Skeletal muscle satellite cell (primary cell): Measurements from ENCODE around the gene GTPBP2.
"Not testable (repeated sequence)": the region's sequence is repeated elsewhere in the genome, so short reads cannot be mapped to it uniquely, and the experiment has no call there.

ENCODE experiments used
- H3K27me3 ChIP-seq: 2 replicates; pipeline ENCODE4 v1.7.0; 2013; ENCODE audit warnings: low read length; ENCODE audit not compliant: control insufficient read depth, insufficient read depth
- H3K36me3 ChIP-seq: 2 replicates; pipeline ENCODE4 v1.7.0; 2013; ENCODE audit warnings: mild to moderate bottlenecking, control low read depth, low read length; ENCODE audit not compliant: insufficient read depth
- H3K4me1 ChIP-seq: 2 replicates; pipeline ENCODE4 v1.7.0; 2013; ENCODE audit warnings: low read length; ENCODE audit not compliant: control insufficient read depth, insufficient read depth
- H3K4me2 ChIP-seq: 2 replicates; pipeline ENCODE4 v1.7.0; 2013; ENCODE audit warnings: mild to moderate bottlenecking, low read length
- H3K4me3 ChIP-seq: 2 replicates; pipeline ENCODE4 v1.7.0; 2013; ENCODE audit warnings: low read length
- H3K9ac ChIP-seq: 2 replicates; pipeline ENCODE4 v1.7.0; 2013; ENCODE audit warnings: mild to moderate bottlenecking, low read depth, low read length, moderate library complexity
- H3K9me3 ChIP-seq: replicated peaks from 2 replicates; pipeline ENCODE4 v1.7.0; 2013; ENCODE audit warnings: mild to moderate bottlenecking, control low read depth, low read length

The GTPBP2 gene

GRCh38 chr6:43648248-43648647, 19.2 kb upstream of the GTPBP2 start:
- Histone ChIP-seq H3K4me2 (no peak overlapping the region), H3K9me3 (no peaks in the 10 kb centered on the region), H3K4me3 (no peak overlapping the region), H3K36me3 (no peaks in the 10 kb centered on the region), H3K4me1 (peaks cover 9% of the 10 kb centered on the region), H3K9ac (no peak overlapping the region), H3K27me3 (no peaks in the 10 kb centered on the region)

DNA sequence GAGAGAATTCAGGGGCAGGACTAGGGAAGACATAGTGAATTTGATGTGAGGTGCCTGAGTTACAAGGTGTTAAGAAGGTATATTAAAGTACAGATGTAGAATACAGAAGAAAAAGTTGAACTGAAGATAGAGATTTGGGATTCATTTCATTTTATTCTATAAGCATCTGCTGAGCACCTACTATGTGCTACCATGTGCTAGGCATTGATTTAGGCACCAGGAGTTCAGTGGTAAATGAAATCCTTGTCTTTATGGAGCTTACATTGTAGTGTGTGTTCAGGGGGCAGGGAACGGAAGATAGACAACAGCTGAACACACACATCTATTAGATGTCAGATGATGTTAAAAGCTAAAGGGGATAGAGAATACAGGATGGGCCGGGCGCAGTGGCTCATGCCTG, 18.5 kb upstream of the GTPBP2 start:
- peaks cover 9% of the 10 kb centered on the region for H3K4me1 ChIP-seq
- H3K9ac ChIP-seq = no peak overlapping the region
- peaks cover 1% of the 10 kb centered on the region for H3K36me3 ChIP-seq
- H3K4me3 ChIP-seq = no peak overlapping the region
- no peaks in the 10 kb centered on the region for H3K27me3 ChIP-seq
- no peaks in the 10 kb centered on the region for H3K9me3 ChIP-seq
- H3K4me2 ChIP-seq = no peak overlapping the region

DNA sequence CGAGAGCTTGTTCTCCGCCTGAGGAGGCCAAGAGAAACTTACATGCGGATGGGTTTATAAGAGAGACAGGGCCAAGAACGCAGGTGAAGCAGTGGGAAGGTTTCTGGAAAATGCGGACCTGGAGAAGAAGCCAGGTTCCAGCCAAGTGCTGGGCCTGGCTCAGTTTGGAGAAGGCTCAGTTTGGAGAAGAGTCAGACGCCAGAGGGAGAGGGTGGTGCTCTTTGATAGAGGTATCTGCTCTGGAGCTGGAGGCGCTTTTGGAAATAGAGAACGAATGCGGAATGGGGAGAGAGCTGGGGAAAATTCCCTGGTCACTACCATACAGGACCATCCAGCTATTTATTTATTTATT, 16.5 kb upstream of the GTPBP2 start:
- H3K4me1 ChIP-seq = peaks cover 9% of the 10 kb centered on the region
- H3K27me3 ChIP-seq = no peaks in the 10 kb centered on the region
- peak overlapping the region; percentile 82 for H3K4me2 ChIP-seq
- H3K36me3 ChIP-seq = peaks cover 12% of the 10 kb centered on the region
- H3K4me3 ChIP-seq = peak overlapping the region; percentile 61
- H3K9ac ChIP-seq = no peak overlapping the region
- no peaks in the 10 kb centered on the region for H3K9me3 ChIP-seq

GRCh38 chr6:43644940-43645612, 16.0 kb upstream of the GTPBP2 start, which contains the start of gene RSPH9:
Gene RSPH9 (plus strand): TSS chr6:43645036. CDS start chr6:43645099, 63 bp downstream.
- Histone ChIP-seq H3K36me3 (peaks cover 17% of the 10 kb centered on the region), H3K4me2 (peak within 1 kb of the TSS; percentile 82), H3K27me3 (no peaks in the 10 kb centered on the region), H3K9me3 (no peaks in the 10 kb centered on the region), H3K9ac (no peak within 1 kb of the TSS), H3K4me3 (peak within 1 kb of the TSS; percentile 61), H3K4me1 (peaks cover 9% of the 10 kb centered on the region)

DNA sequence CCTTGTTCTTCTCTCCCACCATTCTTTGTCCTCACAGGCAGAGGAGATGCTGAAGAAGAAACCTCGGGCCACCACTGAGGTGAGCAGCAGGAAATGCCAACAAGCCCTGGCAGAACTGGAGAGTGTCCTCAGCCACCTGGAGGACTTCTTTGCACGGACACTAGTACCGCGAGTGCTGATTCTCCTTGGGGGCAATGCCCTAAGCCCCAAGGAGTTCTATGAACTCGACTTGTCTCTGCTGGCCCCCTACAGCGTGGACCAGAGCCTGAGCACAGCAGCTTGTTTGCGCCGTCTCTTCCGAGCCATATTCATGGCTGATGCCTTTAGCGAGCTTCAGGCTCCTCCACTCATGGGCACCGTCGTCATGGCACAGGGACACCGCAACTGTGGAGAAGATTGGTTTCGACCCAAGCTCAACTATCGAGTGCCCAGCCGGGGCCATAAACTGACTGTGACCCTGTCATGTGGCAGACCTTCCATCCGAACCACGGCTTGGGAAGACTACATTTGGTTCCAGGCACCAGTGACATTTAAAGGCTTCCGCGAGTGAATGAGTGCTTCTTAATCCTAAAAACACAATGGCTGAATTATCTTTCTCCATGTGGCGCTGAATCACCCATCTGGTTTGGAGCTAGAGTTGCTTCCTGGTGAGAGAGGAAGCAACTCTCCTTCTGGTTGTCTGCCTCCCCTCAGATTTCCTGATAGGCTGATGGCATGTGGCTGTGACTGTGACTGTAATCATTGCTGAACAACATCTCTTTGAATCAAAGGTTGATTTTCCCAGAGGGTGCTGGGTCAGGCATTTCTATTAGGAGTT, 11.1 kb upstream of the GTPBP2 start:
- Histone ChIP-seq H3K27me3 (no peaks in the 10 kb centered on the region), H3K9me3 (no peaks in the 10 kb centered on the region), H3K36me3 (peaks cover 30% of the 10 kb centered on the region), H3K9ac (no peak overlapping the region), H3K4me1 (peaks cover 18% of the 10 kb centered on the region), H3K4me3 (no peak overlapping the region), H3K4me2 (no peak overlapping the region)

DNA sequence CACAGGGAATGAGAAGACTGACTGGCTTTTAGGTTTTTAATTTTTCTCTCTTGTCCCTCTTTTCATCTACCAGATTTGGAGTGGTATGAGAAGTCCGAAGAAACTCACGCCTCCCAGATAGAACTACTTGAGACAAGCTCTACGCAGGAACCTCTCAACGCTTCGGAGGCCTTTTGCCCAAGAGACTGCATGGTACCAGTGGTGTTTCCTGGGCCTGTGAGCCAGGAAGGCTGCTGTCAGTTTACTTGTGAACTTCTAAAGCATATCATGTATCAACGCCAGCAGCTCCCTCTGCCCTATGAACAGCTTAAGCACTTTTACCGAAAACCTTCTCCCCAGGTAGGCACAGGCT, 7.2 kb upstream of the GTPBP2 start:
- H3K27me3 ChIP-seq = no peaks in the 10 kb centered on the region
- peaks cover 21% of the 10 kb centered on the region for H3K36me3 ChIP-seq
- peak overlapping the region; percentile 89 for H3K4me3 ChIP-seq

DNA sequence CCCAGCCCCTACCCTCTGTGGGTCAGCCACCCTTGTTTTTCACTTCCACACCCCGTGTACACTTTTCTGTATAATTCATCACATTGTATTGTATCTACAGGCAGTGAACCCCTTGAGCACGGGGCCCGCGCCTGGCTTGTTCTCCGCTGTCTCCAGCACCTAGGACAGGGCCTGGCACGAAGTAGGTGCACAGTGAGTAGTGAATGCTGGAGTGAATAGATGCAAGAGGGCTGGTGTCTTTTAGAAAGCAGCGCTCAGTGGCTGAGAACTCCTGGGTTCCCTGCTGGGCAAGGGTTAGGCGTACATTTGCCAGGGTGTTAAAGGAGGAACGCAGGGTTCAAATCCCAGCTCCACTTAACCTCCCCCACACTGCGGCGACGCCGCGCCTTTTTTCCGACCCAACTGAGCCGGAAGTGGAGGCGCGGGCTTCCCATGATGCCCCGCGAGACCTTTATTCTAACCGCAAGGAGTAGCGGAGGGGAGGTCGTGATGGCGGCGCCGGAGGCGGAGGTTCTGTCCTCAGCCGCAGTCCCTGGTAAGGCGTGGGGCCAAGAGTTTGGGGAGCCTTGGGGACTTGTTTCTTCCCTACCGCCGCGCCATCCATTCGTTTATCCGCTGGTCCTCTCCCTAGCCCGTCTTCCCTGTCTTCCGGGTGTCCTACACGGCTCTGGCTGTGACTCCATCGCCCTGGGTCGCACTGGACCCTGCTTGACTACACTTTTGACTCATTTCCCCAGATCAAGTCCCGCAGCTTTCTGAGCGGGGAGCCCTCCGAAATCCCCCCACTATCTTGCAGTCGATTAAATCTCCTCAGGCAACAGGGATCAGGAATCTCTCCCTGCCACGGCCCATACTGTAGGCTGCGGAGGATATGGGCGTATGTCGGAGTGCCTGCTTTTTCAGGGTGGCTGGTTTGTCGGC, 6.6 kb upstream of the GTPBP2 start, which contains the start of gene MAD2L1BP:
TSS of gene MAD2L1BP (plus strand) at position 454 of the 921 bp plus-strand sequence. CDS start at position 490, 36 bp downstream.
- Histone ChIP-seq H3K4me2 (peak within 1 kb of the TSS; percentile 96), H3K36me3 (peaks cover 19% of the 10 kb centered on the region), H3K9me3 (no peaks in the 10 kb centered on the region), H3K9ac (peak within 1 kb of the TSS; percentile 87), H3K4me1 (peaks cover 20% of the 10 kb centered on the region), H3K4me3 (peak within 1 kb of the TSS; percentile 89), H3K27me3 (no peaks in the 10 kb centered on the region)

More for the DNA sequence above, 7.2 kb upstream of the GTPBP2 start:
- peaks cover 15% of the 10 kb centered on the region for H3K4me1 ChIP-seq
- H3K4me2 ChIP-seq = peak overlapping the region; percentile 96
- H3K9ac ChIP-seq = peak overlapping the region; percentile 87
- H3K9me3 ChIP-seq = no peaks in the 10 kb centered on the region

- peak overlapping the region; percentile 96 for H3K4me2 ChIP-seq
- H3K9ac ChIP-seq = no peak overlapping the region
- no peak overlapping the region for H3K4me3 ChIP-seq
- peaks cover 26% of the 10 kb centered on the region for H3K4me1 ChIP-seq
- H3K36me3 ChIP-seq = peaks cover 10% of the 10 kb centered on the region
- H3K9me3 ChIP-seq = no peaks in the 10 kb centered on the region
- no peaks in the 10 kb centered on the region for H3K27me3 ChIP-seq
Measured at GRCh38 chr6:43634702-43635303, 5.7 kb upstream of the GTPBP2 start.

DNA sequence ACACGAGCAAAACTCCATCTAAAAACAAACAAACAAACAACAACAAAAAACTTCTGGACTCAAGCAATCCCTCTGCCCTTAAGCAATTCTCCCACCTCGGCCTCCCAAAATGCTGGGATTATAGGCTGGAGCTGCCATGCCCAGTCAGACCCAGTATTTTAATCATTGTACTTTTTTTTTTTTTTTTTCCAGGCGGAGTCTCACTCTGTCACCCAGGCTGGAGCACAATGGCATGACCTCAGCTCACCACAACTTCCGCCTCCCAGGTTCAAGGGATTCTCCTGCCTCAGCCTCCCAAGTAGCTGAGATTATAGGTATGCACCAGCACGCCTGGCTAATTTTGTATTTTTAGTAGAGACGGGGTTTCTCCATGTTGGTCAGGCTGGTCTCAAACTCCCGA, 3.9 kb upstream of the GTPBP2 start:
- not testable (repeated sequence) for H3K4me3 ChIP-seq, H3K36me3 ChIP-seq, H3K9ac ChIP-seq

DNA sequence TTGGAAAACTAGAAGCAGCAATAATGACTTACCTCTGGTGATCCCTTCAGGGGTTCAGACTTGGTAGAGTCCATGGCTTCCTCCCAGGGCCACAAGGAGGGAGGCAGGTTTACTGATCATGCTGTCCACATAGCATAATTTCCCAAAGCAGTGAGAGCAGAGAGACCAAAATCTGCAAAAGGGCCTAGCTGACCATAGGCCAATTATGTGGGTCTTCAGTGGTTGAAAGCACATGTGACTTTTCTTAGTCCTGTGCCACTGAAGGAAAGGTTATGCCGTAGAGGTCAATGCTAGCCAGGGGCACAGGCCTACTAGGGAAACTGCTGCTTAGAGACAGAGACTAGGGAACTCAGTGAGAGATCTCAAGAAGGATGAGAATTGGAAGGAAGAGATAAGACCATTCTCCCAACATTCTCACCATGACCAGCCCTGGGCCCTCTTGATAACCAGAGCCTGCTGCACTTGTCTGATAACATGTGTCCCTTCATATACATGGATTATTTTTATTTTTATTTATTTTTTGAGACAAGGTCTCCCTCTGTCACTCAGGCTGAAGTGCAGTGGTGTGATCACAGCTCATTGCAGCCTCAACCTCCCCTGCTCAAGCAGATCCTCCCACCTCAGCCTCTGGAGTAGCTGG, 2.0 kb upstream of the GTPBP2 start:
- no peak overlapping the region for H3K4me3 ChIP-seq
- H3K4me1 ChIP-seq = peaks cover 30% of the 10 kb centered on the region
- no peak overlapping the region for H3K9ac ChIP-seq
- H3K9me3 ChIP-seq = no peaks in the 10 kb centered on the region
- H3K4me2 ChIP-seq = no peak overlapping the region
- peaks cover 4% of the 10 kb centered on the region for H3K36me3 ChIP-seq
- H3K27me3 ChIP-seq = no peaks in the 10 kb centered on the region

More for the DNA sequence above, 3.9 kb upstream of the GTPBP2 start:
- peaks cover 26% of the 10 kb centered on the region for H3K4me1 ChIP-seq
- not testable (repeated sequence) for H3K9me3 ChIP-seq, H3K4me2 ChIP-seq, H3K27me3 ChIP-seq
